ENCODE data around the gene EIF4G2. TPM values are rescaled to one million over a fixed set of nuclear protein-coding genes. Genes with fewer than 3 reads are reported as not detected.
"Not testable (repeated sequence)": the region's sequence is repeated elsewhere in the genome, so short reads cannot be mapped to it uniquely, and the experiment has no call there.

Gene EIF4G2
- total RNA-seq (2014; rRNA removed; shearing (Covaris generic)): 800 and 932 TPM in 2 replicates

GRCh38 chr11:10808553-10809372 lies at the start of gene EIF4G2:
Gene EIF4G2, minus strand, starts transcription at chr11:10808926.
- DNase-seq (ENCODE audit: low spot score): peak; percentile 98

- DNase-seq (ENCODE audit: low spot score): peak; percentile 96
These were observed 49.1 kb upstream of the EIF4G2 start, which contains the start of gene ZBED5 for GRCh38 chr11:10857709-10858438. Gene ZBED5, minus strand, starts transcription at chr11:10858053. Its CDS starts 3,108 bp downstream, at chr11:10854945.

GRCh38 chr11:10857459-10857708 lies 48.7 kb upstream of the EIF4G2 start:
- DNase-seq (ENCODE audit: low spot score): no peak

- DNase-seq (ENCODE audit: low spot score): peak; percentile 67
These were observed 48.1 kb upstream of the EIF4G2 start for GRCh38 chr11:10856689-10857458.

GRCh38 chr11:10855295-10855694 lies 46.6 kb upstream of the EIF4G2 start:
- DNase-seq (ENCODE audit: low spot score): no peak

- DNase-seq (ENCODE audit: low spot score): no peak
These were observed 39.5 kb upstream of the EIF4G2 start for GRCh38 chr11:10847960-10848860.

- no peak for DNase-seq (ENCODE audit: low spot score)
These were observed 37.9 kb upstream of the EIF4G2 start for GRCh38 chr11:10846660-10847059.

GRCh38 chr11:10845589-10845988 lies 36.9 kb upstream of the EIF4G2 start:
- DNase-seq (ENCODE audit: low spot score): no peak

GRCh38 chr11:10844796-10845195 lies 36.1 kb upstream of the EIF4G2 start:
- DNase-seq (ENCODE audit: low spot score): no peak

- no peak for DNase-seq (ENCODE audit: low spot score)
These were observed 35.6 kb upstream of the EIF4G2 start for GRCh38 chr11:10844356-10844755.

- DNase-seq (ENCODE audit: low spot score): no peak
These were observed 30.2 kb upstream of the EIF4G2 start for GRCh38 chr11:10838881-10839280.

- no peak for DNase-seq (ENCODE audit: low spot score)
These were observed 29.4 kb upstream of the EIF4G2 start for GRCh38 chr11:10838083-10838482.

GRCh38 chr11:10836884-10837283 lies 28.2 kb upstream of the EIF4G2 start:
- not testable (repeated sequence) for DNase-seq (ENCODE audit: low spot score)

GRCh38 chr11:10829139-10829538 lies 20.4 kb upstream of the EIF4G2 start:
- DNase-seq (ENCODE audit: low spot score): no peak

GRCh38 chr11:10828402-10828801 lies 19.7 kb upstream of the EIF4G2 start:
- no peak for DNase-seq (ENCODE audit: low spot score)

- no peak for DNase-seq (ENCODE audit: low spot score)
These were observed 16.2 kb upstream of the EIF4G2 start for GRCh38 chr11:10824888-10825287.

GRCh38 chr11:10823152-10823579 lies 14.4 kb upstream of the EIF4G2 start:
- peak; percentile 7 for DNase-seq (ENCODE audit: low spot score)

- DNase-seq (ENCODE audit: low spot score): not testable (repeated sequence)
These were observed 13.8 kb upstream of the EIF4G2 start for GRCh38 chr11:10822491-10822890.

- DNase-seq (ENCODE audit: low spot score): peak; percentile 83
These were observed 9.9 kb upstream of the EIF4G2 start for GRCh38 chr11:10818594-10818993.

GRCh38 chr11:10813945-10814344 lies 5.2 kb upstream of the EIF4G2 start:
- no peak for DNase-seq (ENCODE audit: low spot score)

Data from A172 (cell line).